ENCODE results near the gene RHBDF1. TPM values are rescaled to one million over a fixed set of nuclear protein-coding genes. Genes with fewer than 3 reads are reported as not detected.

Gene RHBDF1
- total and polyA plus RNA-seq, 2 of the 13 experiments (the other 11 are each of a cell fraction or from before 2014, with no cell fraction given) = 5.4 to 26.9 TPM

- TF ChIP-seq MXD3 (CRISPR knock-in tag; IDR thresholded peaks at IDR 0.05) = 0 out of 2 replicates have a peak, but pooled peaks have one; percentile 12
- TF ChIP-seq NR2F6 (IDR thresholded peaks at IDR 0.05) = no peak; the same call in 1 of the 2 replicates
- peak; percentile 69 for TF ChIP-seq NR2F6 (CRISPR knock-in tag; IDR thresholded peaks at IDR 0.05)
- no peak for TF ChIP-seq GABPA (IDR thresholded peaks at IDR 0.05; ENCODE audit: low read depth, low read length)
- TF ChIP-seq GABPA (CRISPR knock-in tag; IDR thresholded peaks at IDR 0.05; ENCODE audit: low read depth) = peak; percentile 52
- TF ChIP-seq MEIS2 (CRISPR knock-in tag; IDR thresholded peaks at IDR 0.05) = peak; percentile 66; the same call in 1 of the 2 replicates
- TF ChIP-seq GZF1 (CRISPR knock-in tag; IDR thresholded peaks at IDR 0.05) = peak; percentile 61; the same call in 1 of the 2 replicates
- TF ChIP-seq CCDC6 (CRISPR knock-in tag; IDR thresholded peaks at IDR 0.05) = 0 out of 2 replicates have a peak, but pooled peaks have one; percentile 7
- TF ChIP-seq RARA (CRISPR knock-in tag; IDR thresholded peaks at IDR 0.05) = peak; percentile 14; the same call in 1 of the 2 replicates
- peak; percentile 73; the same call in 1 of the 2 replicates for TF ChIP-seq ZNF280D (CRISPR knock-in tag; IDR thresholded peaks at IDR 0.05)
- TF ChIP-seq CCAR2 (optimal IDR thresholded peaks at IDR 0.05; ENCODE audit: low read depth, low read length) = no peak
- 0 out of 2 replicates have a peak, but pooled peaks have one; percentile 1 for TF ChIP-seq PHF21A (CRISPR knock-in tag; IDR thresholded peaks at IDR 0.05)
- 0 out of 2 replicates have a peak, but pooled peaks have one; percentile 14 for TF ChIP-seq IRF2 (CRISPR knock-in tag; IDR thresholded peaks at IDR 0.05)
- peak; percentile 85 for TF ChIP-seq SP5 (CRISPR knock-in tag; IDR thresholded peaks at IDR 0.05; ENCODE audit: borderline replicate concordance, low read depth)
- no peak for TF ChIP-seq GATAD2A (CRISPR knock-in tag; IDR thresholded peaks at IDR 0.05)
- TF ChIP-seq MEF2D (CRISPR knock-in tag; IDR thresholded peaks at IDR 0.05) = peak; percentile 56; the same call in 1 of the 2 replicates
- peak; percentile 61 for TF ChIP-seq DRAP1 (CRISPR knock-in tag; IDR thresholded peaks at IDR 0.05)
- TF ChIP-seq U2AF1 (optimal IDR thresholded peaks at IDR 0.05; ENCODE audit: low read depth, low read length) = no peak
- TF ChIP-seq ZNF883 (CRISPR knock-in tag; IDR thresholded peaks at IDR 0.05; ENCODE audit: not compliant biosample characterization) = peak; percentile 27
- 0 out of 2 replicates have a peak, but pooled peaks have one; percentile 2 for TF ChIP-seq NCOR1 (IDR thresholded peaks at IDR 0.05; ENCODE audit: borderline replicate concordance, low read length)
- TF ChIP-seq PATZ1 (CRISPR knock-in tag; IDR thresholded peaks at IDR 0.05) = peak; percentile 99
- 0 out of 2 replicates have a peak, but pooled peaks have one; percentile 36 for TF ChIP-seq KDM4B (CRISPR knock-in tag; IDR thresholded peaks at IDR 0.05)
- TF ChIP-seq FOSL2 (CRISPR knock-in tag; IDR thresholded peaks at IDR 0.05) = peak; percentile 66
- 0 out of 2 replicates have a peak, but pooled peaks have one; percentile 31 for TF ChIP-seq ZNF598 (CRISPR knock-in tag; IDR thresholded peaks at IDR 0.05; ENCODE audit: borderline replicate concordance)
- TF ChIP-seq ZNF549 (CRISPR knock-in tag; IDR thresholded peaks at IDR 0.05) = no peak
- peak; percentile 26; the same call in 1 of the 2 replicates for TF ChIP-seq ZNF547 (CRISPR knock-in tag; IDR thresholded peaks at IDR 0.05)
- TF ChIP-seq ZMYM3 (CRISPR knock-in tag; IDR thresholded peaks at IDR 0.05) = peak; percentile 5; the same call in 1 of the 2 replicates
These were observed 4.3 kb upstream of the RHBDF1 start (continued) for GRCh38 chr16:76535-77272.

Measured in HepG2 (cell line).